CD14-positive monocyte (primary cell): ENCODE results near the gene DSTN. TPM values are rescaled to one million over a fixed set of nuclear protein-coding genes. Genes with fewer than 3 reads are reported as not detected.

Experiments used
- DNase-seq, 3 donors: peaks; one replicate each; pipeline ENCODE4 v3.0.0-alpha.2; 2011 to 2022
- H2AFZ ChIP-seq: 2 replicates; pipeline ENCODE4 v1.6.0; 2012; ENCODE audit warnings: mild to moderate bottlenecking, low read depth, low read length, inconsistent platforms; ENCODE audit not compliant: insufficient read depth, poor library complexity, severe bottlenecking
- H3K27ac ChIP-seq, 2 donors: 1 replicate in 1 of 2; 2 replicates in 1 of 2; pipeline ENCODE4 v1.5.1; 2012 to 2013; ENCODE audit warnings: low read length in 2 of 2, control low read depth in 1 of 2, inconsistent platforms in 1 of 2, low read depth in 1 of 2, mild to moderate bottlenecking in 1 of 2
- H3K27me3 ChIP-seq, 2 donors: one replicate each; pipeline versions ENCODE4 v1.6.0 to v1.6.1; 2011 to 2013; ENCODE audit warnings: low read length in 2 of 2; ENCODE audit not compliant: control insufficient read depth in 2 of 2, insufficient read depth in 2 of 2
- H3K36me3 ChIP-seq, 2 donors: replicated peaks in 1 of 2; 1 replicate in 1 of 2; 2 replicates in 1 of 2; pipeline versions ENCODE4 v1.5.1 to v1.6.1; 2012 to 2013; ENCODE audit warnings: low read length in 2 of 2, control low read depth in 1 of 2, inconsistent platforms in 1 of 2, mild to moderate bottlenecking in 1 of 2; ENCODE audit not compliant: insufficient read depth in 2 of 2, control insufficient read depth in 1 of 2
- H3K4me1 ChIP-seq, 2 donors: 1 replicate in 1 of 2; 2 replicates in 1 of 2; pipeline versions ENCODE4 v1.5.1 to v1.6.1; 2012 to 2013; ENCODE audit warnings: low read length in 2 of 2, control low read depth in 1 of 2, inconsistent platforms in 1 of 2, mild to moderate bottlenecking in 1 of 2, moderate library complexity in 1 of 2; ENCODE audit not compliant: insufficient read depth in 2 of 2, control insufficient read depth in 1 of 2
- H3K4me2 ChIP-seq: replicated peaks from 2 replicates; pipeline ENCODE3; 2012; ENCODE audit warnings: low read length, moderate library complexity, mild to moderate bottlenecking; ENCODE audit not compliant: poor library complexity, severe bottlenecking; ENCODE audit errors: extremely low read depth
- H3K4me3 ChIP-seq, 3 experiments: fragments of 200-600 bp in 1 of 3; sonication (generic) in 1 of 3; replicated peaks in 1 of 3; 1 replicate in 2 of 3; 2 replicates in 1 of 3; pipeline ENCODE4 v1.5.1; 2011 to 2013; ENCODE audit warnings: low read length in 3 of 3, mild to moderate bottlenecking in 3 of 3, control low read depth in 2 of 3, low read depth in 2 of 3, inconsistent platforms in 1 of 3, moderate library complexity in 1 of 3
- H3K79me2 ChIP-seq: 2 replicates; pipeline ENCODE4 v1.6.0; 2012; ENCODE audit warnings: mild to moderate bottlenecking, control low read depth, inconsistent platforms, low read length, moderate library complexity; ENCODE audit not compliant: insufficient read depth
- H3K9ac ChIP-seq: 2 replicates; pipeline ENCODE4 v1.6.0; 2017; ENCODE audit warnings: low read length, mild to moderate bottlenecking; ENCODE audit not compliant: insufficient read depth, poor library complexity, severe bottlenecking
- H3K9me3 ChIP-seq, 2 donors: replicated peaks in 1 of 2; 1 replicate in 1 of 2; 2 replicates in 1 of 2; pipeline versions ENCODE4 v1.5.1 to v1.6.1; 2012 to 2013; ENCODE audit warnings: low read length in 2 of 2, control low read depth in 1 of 2; ENCODE audit not compliant: control insufficient read depth in 1 of 2, insufficient read depth in 1 of 2
- H4K20me1 ChIP-seq: 2 replicates; pipeline ENCODE4 v1.6.0; 2012; ENCODE audit warnings: mild to moderate bottlenecking, low read length, control low read depth, moderate library complexity; ENCODE audit not compliant: insufficient read depth
- H3K27ac Mint-ChIP-seq, 7 donors: one replicate each; pipeline ENCODE4 v1.8.0; 2020; ENCODE audit warnings: mild to moderate bottlenecking in 7 of 7, mixed read lengths in 7 of 7, moderate library complexity in 6 of 7, inconsistent platforms in 2 of 7
- H3K27me3 Mint-ChIP-seq, 3 donors: one replicate each; pipeline ENCODE4 v1.8.0; 2021 to 2022; ENCODE audit warnings: low read depth in 3 of 3, mild to moderate bottlenecking in 3 of 3, mixed read lengths in 3 of 3, moderate library complexity in 3 of 3, inconsistent platforms in 1 of 3
- H3K36me3 Mint-ChIP-seq, 2 donors: one replicate each; pipeline ENCODE4 v1.8.0; 2020; ENCODE audit warnings: mixed read lengths in 2 of 2, inconsistent platforms in 1 of 2, mild to moderate bottlenecking in 1 of 2
- H3K4me1 Mint-ChIP-seq: one replicate; pipeline ENCODE4 v1.8.0; 2020; ENCODE audit warnings: mild to moderate bottlenecking, mixed read lengths
- H3K4me3 Mint-ChIP-seq, 2 donors: one replicate each; pipeline ENCODE4 v1.8.0; 2020; ENCODE audit warnings: mild to moderate bottlenecking in 2 of 2, mixed read lengths in 2 of 2, moderate library complexity in 1 of 2
- H3K9me3 Mint-ChIP-seq, 7 donors: one replicate each; pipeline ENCODE4 v1.8.0; 2020 to 2022; ENCODE audit warnings: mixed read lengths in 7 of 7, mild to moderate bottlenecking in 6 of 7, moderate library complexity in 6 of 7, inconsistent platforms in 2 of 7
- WGBS: methylation state at CpG from one replicate; pipeline ENCODE4 v1.1.5; 2013; ENCODE audit warnings: missing lambda C conversion rate; ENCODE audit not compliant: insufficient coverage; 5-methylcytosine and 5-hydroxymethylcytosine counted together
- intact Hi-C, 2 donors: fragments of 100-400 bp; cut with micrococcal nuclease; formaldehyde crosslinking; loops; one replicate each; pipeline versions ENCODE4 v1.15.0 to v1.15.1; 2023
- polyA plus RNA-seq, 3 donors: library from polyadenylated mRNA; depleted of rRNA in 1 of 3; unstranded in 2 of 3; stranded (reverse) in 1 of 3; fragments of 300-500 nt in 2 of 3; fragments of >200 nt in 1 of 3; fragmentation: Illumina TruSeq in 2 of 3; gene quantifications; 1 replicate in 2 of 3; 2 replicates in 1 of 3; pipeline ENCODE4 v1.2.3, GENCODE V29; 2012 to 2021
- TF ChIP-seq, protein P1 (sequence below): fragments of 200-600 bp; IDR thresholded peaks from one replicate; pipeline ENCODE4 v1.8.0; 2022; ENCODE audit warnings: antibody characterized with exemption, mild to moderate bottlenecking

The DSTN gene
- polyA plus RNA-seq, 3 donors, result 15.6 to 63.8 (median 58.4) TPM

DNA sequence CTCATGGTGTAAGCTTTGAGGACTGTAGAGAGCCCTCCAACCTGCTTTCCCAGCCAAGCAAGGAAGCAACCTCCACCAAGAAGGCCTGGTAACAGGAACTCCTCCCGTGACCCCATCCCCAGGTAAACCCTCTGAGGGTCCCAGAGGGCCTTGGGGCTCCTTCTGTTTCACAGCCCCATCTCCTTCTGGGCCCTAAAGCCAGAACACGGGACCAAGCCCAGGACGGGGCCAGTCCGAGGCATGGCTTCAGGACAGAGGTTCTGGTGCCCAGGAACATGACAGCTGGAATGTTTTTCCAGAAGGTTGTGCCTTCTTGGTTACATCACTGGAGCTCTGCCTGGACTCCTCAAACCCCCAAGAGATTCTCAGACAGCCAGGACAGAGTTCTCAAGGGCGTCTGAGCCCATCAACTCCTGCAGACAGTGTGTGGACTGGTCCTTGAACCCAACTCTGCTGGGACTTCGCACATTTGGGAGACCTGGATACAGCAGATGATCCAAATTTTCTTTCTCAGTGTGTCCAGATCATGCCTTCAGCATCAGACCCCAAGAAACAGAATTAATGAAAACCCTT lies 69.0 kb downstream of the DSTN start:
- Histone ChIP-seq H3K27ac (peak overlapping the region in 1 of 2 donors; percentile 8), H4K20me1 (peaks cover 48% of the 10 kb centered on the region), H3K9me3 (no peaks in the 10 kb centered on the region), H3K4me2 (no peak overlapping the region), H2AFZ (no peak overlapping the region), H3K4me3 (no peak overlapping the region), H3K36me3 (peaks cover 77 to 100% of the 10 kb centered on the region in 2 donors), H3K79me2 (peaks cover 4% of the 10 kb centered on the region), H3K4me1 (peaks cover 12 to 13% of the 10 kb centered on the region in 2 donors), H3K27me3 (no peaks in the 10 kb centered on the region), H3K9ac (no peak overlapping the region)
- WGBS, result 99% methylated on average over 6 of the region's 6 CpGs
- TF ChIP-seq, protein P1, sequence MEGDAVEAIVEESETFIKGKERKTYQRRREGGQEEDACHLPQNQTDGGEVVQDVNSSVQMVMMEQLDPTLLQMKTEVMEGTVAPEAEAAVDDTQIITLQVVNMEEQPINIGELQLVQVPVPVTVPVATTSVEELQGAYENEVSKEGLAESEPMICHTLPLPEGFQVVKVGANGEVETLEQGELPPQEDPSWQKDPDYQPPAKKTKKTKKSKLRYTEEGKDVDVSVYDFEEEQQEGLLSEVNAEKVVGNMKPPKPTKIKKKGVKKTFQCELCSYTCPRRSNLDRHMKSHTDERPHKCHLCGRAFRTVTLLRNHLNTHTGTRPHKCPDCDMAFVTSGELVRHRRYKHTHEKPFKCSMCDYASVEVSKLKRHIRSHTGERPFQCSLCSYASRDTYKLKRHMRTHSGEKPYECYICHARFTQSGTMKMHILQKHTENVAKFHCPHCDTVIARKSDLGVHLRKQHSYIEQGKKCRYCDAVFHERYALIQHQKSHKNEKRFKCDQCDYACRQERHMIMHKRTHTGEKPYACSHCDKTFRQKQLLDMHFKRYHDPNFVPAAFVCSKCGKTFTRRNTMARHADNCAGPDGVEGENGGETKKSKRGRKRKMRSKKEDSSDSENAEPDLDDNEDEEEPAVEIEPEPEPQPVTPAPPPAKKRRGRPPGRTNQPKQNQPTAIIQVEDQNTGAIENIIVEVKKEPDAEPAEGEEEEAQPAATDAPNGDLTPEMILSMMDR, result no peak
- Mint-ChIP-seq H3K9me3 (peaks cover 0 to 1% (median 0%) of the 10 kb centered on the region in 7 donors), H3K4me3 (no peak overlapping the region), H3K27ac (peak overlapping the region in 3 of 7 donors; percentile 15 to 69 (median 21)), H3K27me3 (peaks cover 0 to 3% (median 0%) of the 10 kb centered on the region in 3 donors), H3K36me3 (peaks cover 55 to 95% of the 10 kb centered on the region in 2 donors), H3K4me1 (peaks cover 20% of the 10 kb centered on the region)
- DNase-seq, result no peak
- intact Hi-C loops, result no loop called here

GRCh38 chr20:17640146-17640874 lies 70.4 kb downstream of the DSTN start:
- WGBS, result 96% methylated on average over 8 of the region's 12 CpGs
- H3K4me3 Mint-ChIP-seq, result no peak overlapping the region

More at GRCh38 chr20:17640146-17640874, 70.4 kb downstream of the DSTN start:
- H3K36me3 ChIP-seq, result peaks cover 72 to 100% of the 10 kb centered on the region in 2 donors
- peaks cover 16% of the 10 kb centered on the region for H3K79me2 ChIP-seq
- no peak overlapping the region for H3K4me3 ChIP-seq
- peaks cover 53% of the 10 kb centered on the region for H4K20me1 ChIP-seq
- no peaks in the 10 kb centered on the region for H3K9me3 ChIP-seq
- Mint-ChIP-seq H3K27ac (peak overlapping the region in 2 of 7 donors; percentile 6 to 42), H3K27me3 (peaks cover 0 to 2% (median 0%) of the 10 kb centered on the region in 3 donors), H3K36me3 (peaks cover 57 to 91% of the 10 kb centered on the region in 2 donors), H3K9me3 (peaks cover 0 to 1% (median 0%) of the 10 kb centered on the region in 7 donors), H3K4me1 (peaks cover 8% of the 10 kb centered on the region)
- no peaks in the 10 kb centered on the region for H3K27me3 ChIP-seq
- no peak overlapping the region for H3K9ac ChIP-seq
- no peak overlapping the region for H2AFZ ChIP-seq
- intact Hi-C loops, result no loop called here
- peaks cover 2 to 5% of the 10 kb centered on the region in 2 donors for H3K4me1 ChIP-seq
- H3K27ac ChIP-seq, result no peak overlapping the region
- TF ChIP-seq, protein P1, result no peak
- H3K4me2 ChIP-seq, result no peak overlapping the region
- DNase-seq, result no peak
